ENCODE measurements around the gene DPY19L1. TPM values are rescaled to one million over a fixed set of nuclear protein-coding genes. Genes with fewer than 3 reads are reported as not detected.

The DPY19L1 gene
- total RNA-seq, 2 experiments from 2014 or later, result 5.8 to 17.6 TPM

- Histone ChIP-seq H3K9me3 (ENCODE audit: low read length) (no peaks in the 10 kb centered on the region), H4K20me1 (ENCODE audit: insufficient read depth, low read length) (no peaks in the 10 kb centered on the region; the same call in 1 of the 2 replicates), H3K9me2 (ENCODE audit: insufficient read depth, low read length) (no peaks in the 10 kb centered on the region), H3K4me3 (ENCODE audit: low read depth, low read length, poor library complexity, severe bottlenecking) (no peak overlapping the region), H3K79me2 (ENCODE audit: insufficient read depth, low read depth, low read length) (no peaks in the 10 kb centered on the region), H2AFZ (ENCODE audit: low read length) (no peak overlapping the region), H3K4me2 (ENCODE audit: low read length) (no peak overlapping the region), H3K27ac (ENCODE audit: low read depth, low read length, poor library complexity, severe bottlenecking) (no peak overlapping the region), H3K4me1 (ENCODE audit: insufficient read depth, low read length, poor library complexity, severe bottlenecking) (no peaks in the 10 kb centered on the region), H3K36me3 (ENCODE audit: insufficient read depth, low read length) (no peaks in the 10 kb centered on the region)
- ChIA-PET POLR2A (no interaction called here), CTCF (ENCODE audit: unreplicated experiment) (no interaction called here)
- intact Hi-C loops (cut with micrococcal nuclease; ENCODE audit: unreplicated experiment), result no loop called here
- no TSS peak for BruUV-seq (replicated peaks)
- TF ChIP-seq CTCF (conservative IDR thresholded peaks at IDR 0.05; ENCODE audit: low read length) (no peak), EZH2phosphoT487 (IDR thresholded peaks at IDR 0.05; ENCODE audit: borderline replicate concordance, low read depth, low read length) (no peak)
- DNase-seq (ENCODE audit: low spot score), result no peak
Observed at GRCh38 chr7:35019801-35020200, 17.5 kb downstream of the DPY19L1 start.

- Histone ChIP-seq H3K9me2 (ENCODE audit: insufficient read depth, low read length) (no peaks in the 10 kb centered on the region), H2AFZ (ENCODE audit: low read length) (no peak overlapping the region), H3K4me3 (ENCODE audit: low read depth, low read length, poor library complexity, severe bottlenecking) (no peak overlapping the region), H4K20me1 (ENCODE audit: insufficient read depth, low read length) (no peaks in the 10 kb centered on the region; the same call in 1 of the 2 replicates), H3K27ac (ENCODE audit: low read depth, low read length, poor library complexity, severe bottlenecking) (no peak overlapping the region), H3K36me3 (ENCODE audit: insufficient read depth, low read length) (no peaks in the 10 kb centered on the region), H3K9me3 (ENCODE audit: low read length) (no peaks in the 10 kb centered on the region), H3K4me1 (ENCODE audit: insufficient read depth, low read length, poor library complexity, severe bottlenecking) (no peaks in the 10 kb centered on the region), H3K79me2 (ENCODE audit: insufficient read depth, low read depth, low read length) (no peaks in the 10 kb centered on the region), H3K4me2 (ENCODE audit: low read length) (no peak overlapping the region)
- ChIA-PET CTCF (ENCODE audit: unreplicated experiment) (no interaction called here), POLR2A (interaction anchor here (1.0 kb wide), 1 partner anchor 17 kb away, joined by 3 read pairs; no protein-coding TSS in a partner anchor)
- TF ChIP-seq EZH2phosphoT487 (IDR thresholded peaks at IDR 0.05; ENCODE audit: borderline replicate concordance, low read depth, low read length) (no peak), CTCF (conservative IDR thresholded peaks at IDR 0.05; ENCODE audit: low read length) (no peak)
- intact Hi-C loops (cut with micrococcal nuclease; ENCODE audit: unreplicated experiment), result no loop called here
- no TSS peak for BruUV-seq (replicated peaks)
- DNase-seq (ENCODE audit: low spot score), result no peak
Observed at GRCh38 chr7:35019179-35019729, 18.0 kb downstream of the DPY19L1 start.

- no peak overlapping the region for H2AFZ ChIP-seq (ENCODE audit: low read length)
Observed at GRCh38 chr7:35015346-35015859, 21.9 kb downstream of the DPY19L1 start.

More at GRCh38 chr7:35015346-35015859, 21.9 kb downstream of the DPY19L1 start:
- Histone ChIP-seq H3K27ac (ENCODE audit: low read depth, low read length, poor library complexity, severe bottlenecking) (no peak overlapping the region), H4K20me1 (ENCODE audit: insufficient read depth, low read length) (no peaks in the 10 kb centered on the region; the same call in 1 of the 2 replicates), H3K4me2 (ENCODE audit: low read length) (no peak overlapping the region), H3K4me1 (ENCODE audit: insufficient read depth, low read length, poor library complexity, severe bottlenecking) (no peaks in the 10 kb centered on the region), H3K36me3 (ENCODE audit: insufficient read depth, low read length) (no peaks in the 10 kb centered on the region), H3K9me2 (ENCODE audit: insufficient read depth, low read length) (no peaks in the 10 kb centered on the region), H3K4me3 (ENCODE audit: low read depth, low read length, poor library complexity, severe bottlenecking) (no peak overlapping the region), H3K79me2 (ENCODE audit: insufficient read depth, low read depth, low read length) (no peaks in the 10 kb centered on the region), H3K9me3 (ENCODE audit: low read length) (no peaks in the 10 kb centered on the region)
- TF ChIP-seq CTCF (conservative IDR thresholded peaks at IDR 0.05; ENCODE audit: low read length), result no peak
- TF ChIP-seq EZH2phosphoT487 (IDR thresholded peaks at IDR 0.05; ENCODE audit: borderline replicate concordance, low read depth, low read length), result no peak
- no TSS peak for BruUV-seq (replicated peaks)
- ChIA-PET CTCF (ENCODE audit: unreplicated experiment) (no interaction called here), POLR2A (no interaction called here)
- intact Hi-C loops (cut with micrococcal nuclease; ENCODE audit: unreplicated experiment), result no loop called here
- no peak for DNase-seq (ENCODE audit: low spot score)

All from OCI-LY7 (cell line).